Stimulated activated CD8-positive, alpha-beta memory T cell treated with anti-CD3 and anti-CD28 coated beads, Interleukin-15, amount 100 ng/mL, for 1 hour (primary cell): ENCODE data around the gene CHRM1.

Experiments used
- DNase-seq: peaks from one replicate; pipeline ENCODE4 v3.0.0-alpha.2; 2020; ENCODE audit warnings: low read depth

CHRM1 gene

GRCh38 chr11:62925745-62926679 is 4.8 kb upstream of the CHRM1 start:
- DNase-seq = no peak

GRCh38 chr11:62925308-62925707 is 4.1 kb upstream of the CHRM1 start:
- no peak for DNase-seq

GRCh38 chr11:62923601-62924411 is 2.6 kb upstream of the CHRM1 start:
- no peak for DNase-seq

GRCh38 chr11:62922653-62923431 is 1.7 kb upstream of the CHRM1 start:
- no peak for DNase-seq

GRCh38 chr11:62922189-62922589 is 1.0 kb upstream of the CHRM1 start:
- no peak for DNase-seq

GRCh38 chr11:62921573-62922188 is 518 bp upstream of the CHRM1 start:
- DNase-seq = no peak

- no peak for DNase-seq
Measured at GRCh38 chr11:62919898-62920640, 1.1 kb downstream of the CHRM1 start.

GRCh38 chr11:62919476-62919875 is 1.7 kb downstream of the CHRM1 start:
- no peak for DNase-seq

- DNase-seq = no peak
Measured at GRCh38 chr11:62918531-62918930, 2.6 kb downstream of the CHRM1 start.

- DNase-seq = no peak
Measured at GRCh38 chr11:62917906-62918502, 3.2 kb downstream of the CHRM1 start.

- DNase-seq = no peak
Measured at GRCh38 chr11:62914416-62914815, 6.7 kb downstream of the CHRM1 start.

- DNase-seq = no peak
Measured at GRCh38 chr11:62912268-62912667, 8.9 kb downstream of the CHRM1 start.

- DNase-seq = no peak
Measured at GRCh38 chr11:62911137-62912130, 9.7 kb downstream of the CHRM1 start.

GRCh38 chr11:62910141-62910882 is 10.9 kb downstream of the CHRM1 start:
- no peak for DNase-seq

GRCh38 chr11:62909107-62909894 is 11.9 kb downstream of the CHRM1 start:
- DNase-seq = no peak

- no peak for DNase-seq
Measured at GRCh38 chr11:62908468-62909072, 12.6 kb downstream of the CHRM1 start.

- peak; percentile 60 for DNase-seq
Measured at GRCh38 chr11:62905927-62906531, 15.1 kb downstream of the CHRM1 start.
